ENCODE results near the gene WDFY2.
"Not testable (repeated sequence)": the region's sequence is repeated elsewhere in the genome, so short reads cannot be mapped to it uniquely, and the experiment has no call there.

The WDFY2 gene

GRCh38 chr13:51542346-51543242 lies 41.7 kb upstream of the WDFY2 start:
- TF ChIP-seq, protein P1, sequence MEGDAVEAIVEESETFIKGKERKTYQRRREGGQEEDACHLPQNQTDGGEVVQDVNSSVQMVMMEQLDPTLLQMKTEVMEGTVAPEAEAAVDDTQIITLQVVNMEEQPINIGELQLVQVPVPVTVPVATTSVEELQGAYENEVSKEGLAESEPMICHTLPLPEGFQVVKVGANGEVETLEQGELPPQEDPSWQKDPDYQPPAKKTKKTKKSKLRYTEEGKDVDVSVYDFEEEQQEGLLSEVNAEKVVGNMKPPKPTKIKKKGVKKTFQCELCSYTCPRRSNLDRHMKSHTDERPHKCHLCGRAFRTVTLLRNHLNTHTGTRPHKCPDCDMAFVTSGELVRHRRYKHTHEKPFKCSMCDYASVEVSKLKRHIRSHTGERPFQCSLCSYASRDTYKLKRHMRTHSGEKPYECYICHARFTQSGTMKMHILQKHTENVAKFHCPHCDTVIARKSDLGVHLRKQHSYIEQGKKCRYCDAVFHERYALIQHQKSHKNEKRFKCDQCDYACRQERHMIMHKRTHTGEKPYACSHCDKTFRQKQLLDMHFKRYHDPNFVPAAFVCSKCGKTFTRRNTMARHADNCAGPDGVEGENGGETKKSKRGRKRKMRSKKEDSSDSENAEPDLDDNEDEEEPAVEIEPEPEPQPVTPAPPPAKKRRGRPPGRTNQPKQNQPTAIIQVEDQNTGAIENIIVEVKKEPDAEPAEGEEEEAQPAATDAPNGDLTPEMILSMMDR (IDR thresholded peaks at IDR 0.05; ENCODE audit: low read depth, low read length, missing control alignments) = no peak
- no peak overlapping the region for H3K27ac ChIP-seq
- in situ Hi-C loops (cut with HindIII; ENCODE audit: low pct_ligation_motif_present, low sequenced_read_pairs) = no loop called here
- no peaks in the 10 kb centered on the region for H3K27me3 ChIP-seq (replicated peaks)
- DNase-seq = no peak
- no peaks in the 10 kb centered on the region for H3K36me3 ChIP-seq (replicated peaks)
- no peak overlapping the region for H3K4me3 ChIP-seq (ENCODE audit: low read depth, low read length)

GRCh38 chr13:51545446-51545845 lies 38.8 kb upstream of the WDFY2 start:
- H3K4me3 ChIP-seq (ENCODE audit: low read depth, low read length); in situ Hi-C loops (cut with HindIII; ENCODE audit: low pct_ligation_motif_present, low sequenced_read_pairs); H3K27me3 ChIP-seq (replicated peaks); H3K36me3 ChIP-seq (replicated peaks); H3K27ac ChIP-seq; DNase-seq: not testable (repeated sequence)

DNA sequence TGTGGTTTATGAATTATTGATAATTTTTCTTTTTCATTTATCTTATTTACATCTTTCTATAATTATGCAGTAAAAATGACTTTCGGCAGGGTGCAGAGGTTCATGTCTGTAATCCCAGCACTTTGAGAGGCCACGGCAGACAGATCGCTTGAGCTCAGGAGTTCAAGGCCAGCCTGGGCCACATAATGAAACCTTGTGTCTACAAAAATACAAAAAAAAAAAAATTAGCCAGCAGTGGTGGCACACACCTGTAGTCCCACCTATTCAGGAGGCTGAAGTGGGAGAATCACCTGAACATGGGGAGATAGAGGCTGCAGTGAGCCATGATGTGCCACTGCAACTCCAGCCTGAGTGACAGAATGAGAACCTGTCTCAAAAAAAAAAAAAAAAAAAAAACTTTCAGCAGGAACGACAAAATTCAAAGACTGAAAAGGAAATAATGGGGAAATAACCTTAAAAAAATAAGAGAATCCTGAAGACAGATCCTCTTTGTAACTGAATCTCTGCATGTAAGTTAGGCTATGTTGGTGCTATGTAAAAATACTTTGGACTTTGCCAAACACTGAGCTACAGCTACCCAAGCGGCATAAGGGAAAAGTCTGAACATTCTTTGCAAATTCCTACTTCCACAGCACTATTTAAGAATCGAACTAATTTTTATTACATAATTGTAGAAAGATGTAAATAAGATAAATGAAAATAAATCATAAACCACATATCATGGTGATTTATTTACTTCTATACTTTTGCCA lies 36.7 kb upstream of the WDFY2 start:
- no peaks in the 10 kb centered on the region for H3K27me3 ChIP-seq (replicated peaks)
- in situ Hi-C loops (cut with HindIII; ENCODE audit: low pct_ligation_motif_present, low sequenced_read_pairs) = no loop called here
- no peak overlapping the region for H3K27ac ChIP-seq
- DNase-seq = no peak
- no peaks in the 10 kb centered on the region for H3K36me3 ChIP-seq (replicated peaks)
- H3K4me3 ChIP-seq (ENCODE audit: low read depth, low read length) = no peak overlapping the region
- TF ChIP-seq, protein P1 (IDR thresholded peaks at IDR 0.05; ENCODE audit: low read depth, low read length, missing control alignments) = no peak

DNA sequence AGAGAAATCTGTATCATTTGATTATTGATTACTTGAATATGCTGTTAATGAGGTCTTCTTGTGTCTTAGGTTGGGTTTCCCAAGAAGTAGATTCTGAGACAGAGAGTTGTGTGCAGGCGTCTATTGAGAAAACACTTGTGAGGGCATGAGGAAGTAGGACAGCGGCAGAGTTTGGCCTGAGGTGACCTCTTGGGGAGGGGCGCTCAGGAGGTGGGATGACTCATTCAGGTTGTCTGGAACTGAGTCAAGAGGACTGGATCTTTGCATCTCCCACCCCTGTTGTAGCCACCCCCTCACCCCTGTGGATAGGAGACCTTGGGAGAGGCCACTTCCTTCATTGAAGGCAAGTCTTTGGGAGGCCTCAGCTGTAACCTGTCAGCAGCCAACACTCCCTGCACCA lies 35.2 kb upstream of the WDFY2 start:
- no peaks in the 10 kb centered on the region for H3K36me3 ChIP-seq (replicated peaks)
- no peak overlapping the region for H3K4me3 ChIP-seq (ENCODE audit: low read depth, low read length)
- in situ Hi-C loops (cut with HindIII; ENCODE audit: low pct_ligation_motif_present, low sequenced_read_pairs) = no loop called here
- H3K27ac ChIP-seq = no peak overlapping the region
- no peak for DNase-seq
- H3K27me3 ChIP-seq (replicated peaks) = no peaks in the 10 kb centered on the region
- TF ChIP-seq, protein P1 (IDR thresholded peaks at IDR 0.05; ENCODE audit: low read depth, low read length, missing control alignments) = no peak

- no peak for DNase-seq
- H3K36me3 ChIP-seq (replicated peaks) = no peaks in the 10 kb centered on the region
- no peak overlapping the region for H3K27ac ChIP-seq
- H3K4me3 ChIP-seq (ENCODE audit: low read depth, low read length) = no peak overlapping the region
- TF ChIP-seq, protein P1 (IDR thresholded peaks at IDR 0.05; ENCODE audit: low read depth, low read length, missing control alignments) = no peak
- no peaks in the 10 kb centered on the region for H3K27me3 ChIP-seq (replicated peaks)
- in situ Hi-C loops (cut with HindIII; ENCODE audit: low pct_ligation_motif_present, low sequenced_read_pairs) = no loop called here
Observed at GRCh38 chr13:51549593-51549992, 34.7 kb upstream of the WDFY2 start.

DNA sequence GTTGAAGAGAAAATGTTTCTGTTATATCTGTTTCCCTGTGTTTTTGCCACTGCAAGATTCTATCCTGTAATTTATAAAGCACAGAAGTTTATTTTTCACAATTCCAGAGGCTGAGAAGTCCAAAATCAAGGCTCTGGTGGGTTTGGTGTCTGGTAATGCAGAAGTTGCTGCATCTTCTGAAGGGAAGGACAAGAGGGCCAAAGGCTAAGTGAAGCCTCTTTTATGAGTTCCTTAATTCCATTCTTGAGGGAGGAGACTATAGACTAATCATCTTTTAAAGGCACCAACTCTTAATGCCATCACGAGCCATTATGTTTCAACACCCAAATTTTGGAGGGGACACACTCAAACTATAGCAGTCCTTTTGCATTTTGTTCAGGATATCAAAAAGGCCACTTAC lies 34.1 kb upstream of the WDFY2 start:
- no peak for DNase-seq
- TF ChIP-seq, protein P1 (IDR thresholded peaks at IDR 0.05; ENCODE audit: low read depth, low read length, missing control alignments) = no peak
- Histone ChIP-seq H3K4me3 (ENCODE audit: low read depth, low read length) (no peak overlapping the region), H3K27me3 (replicated peaks) (no peaks in the 10 kb centered on the region), H3K36me3 (replicated peaks) (no peaks in the 10 kb centered on the region), H3K27ac (no peak overlapping the region)
- in situ Hi-C loops (cut with HindIII; ENCODE audit: low pct_ligation_motif_present, low sequenced_read_pairs) = no loop called here
